Epithelial cell of esophagus (primary cell): ENCODE results near the gene SQSTM1.

Experiments
- DNase-seq: peaks from one replicate; pipeline ENCODE4 v3.0.0; 2010; ENCODE audit warnings: low read depth
- H3K4me3 ChIP-seq: 2 replicates; pipeline ENCODE4 v1.5.1; 2011; ENCODE audit warnings: mild to moderate bottlenecking, low read length, control low read depth
- TF ChIP-seq, protein P1 (sequence below): IDR thresholded peaks from 2 replicates; pipeline ENCODE4 v1.5.1; 2011; ENCODE audit warnings: low read depth, mild to moderate bottlenecking, low read length, control low read depth, inconsistent platforms; ENCODE audit not compliant: insufficient read depth; ENCODE audit errors: missing control alignments

SQSTM1 gene

DNA sequence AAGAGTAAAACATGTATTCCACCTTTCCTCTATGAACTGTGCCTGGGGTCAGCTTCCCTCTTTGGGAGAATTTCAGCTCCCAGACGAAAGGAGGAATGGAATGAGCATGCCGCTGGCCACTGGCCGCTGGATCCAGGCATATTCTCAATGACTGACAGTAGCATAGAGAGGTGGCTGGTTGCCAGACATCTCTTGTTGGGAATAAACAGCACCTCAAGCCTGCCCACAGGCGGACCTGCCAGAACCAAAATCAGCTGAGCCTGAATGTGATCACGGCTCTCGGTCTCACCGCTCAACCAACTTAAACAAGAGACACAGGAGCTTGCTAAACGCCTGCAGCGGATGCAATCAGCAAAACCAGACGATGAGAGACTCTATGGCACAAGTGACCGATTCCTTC, 66.4 kb downstream of the SQSTM1 start:
- TF ChIP-seq, protein P1, sequence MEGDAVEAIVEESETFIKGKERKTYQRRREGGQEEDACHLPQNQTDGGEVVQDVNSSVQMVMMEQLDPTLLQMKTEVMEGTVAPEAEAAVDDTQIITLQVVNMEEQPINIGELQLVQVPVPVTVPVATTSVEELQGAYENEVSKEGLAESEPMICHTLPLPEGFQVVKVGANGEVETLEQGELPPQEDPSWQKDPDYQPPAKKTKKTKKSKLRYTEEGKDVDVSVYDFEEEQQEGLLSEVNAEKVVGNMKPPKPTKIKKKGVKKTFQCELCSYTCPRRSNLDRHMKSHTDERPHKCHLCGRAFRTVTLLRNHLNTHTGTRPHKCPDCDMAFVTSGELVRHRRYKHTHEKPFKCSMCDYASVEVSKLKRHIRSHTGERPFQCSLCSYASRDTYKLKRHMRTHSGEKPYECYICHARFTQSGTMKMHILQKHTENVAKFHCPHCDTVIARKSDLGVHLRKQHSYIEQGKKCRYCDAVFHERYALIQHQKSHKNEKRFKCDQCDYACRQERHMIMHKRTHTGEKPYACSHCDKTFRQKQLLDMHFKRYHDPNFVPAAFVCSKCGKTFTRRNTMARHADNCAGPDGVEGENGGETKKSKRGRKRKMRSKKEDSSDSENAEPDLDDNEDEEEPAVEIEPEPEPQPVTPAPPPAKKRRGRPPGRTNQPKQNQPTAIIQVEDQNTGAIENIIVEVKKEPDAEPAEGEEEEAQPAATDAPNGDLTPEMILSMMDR, result no peak
- no peak for DNase-seq
- H3K4me3 ChIP-seq, result no peak overlapping the region
